HCT116 (cell line): ENCODE measurements around the gene GPR146.

ENCODE experiments used
- CTCF ChIP-seq, 3 experiments: fragments of 200-600 bp in 1 of 3; sonication (generic) in 1 of 3; IDR thresholded peaks in 2 of 3; conservative IDR thresholded peaks in 1 of 3; 2 replicates each; pipeline ENCODE4 v1.5.1; 2012 to 2017; ENCODE audit warnings: low read depth in 2 of 3, low read length in 2 of 3, antibody characterized with exemption in 1 of 3, borderline replicate concordance in 1 of 3, control low read depth in 1 of 3, mild to moderate bottlenecking in 1 of 3, mixed read lengths in 1 of 3, mixed run types in 1 of 3, moderate library complexity in 1 of 3; ENCODE audit not compliant: insufficient read depth in 1 of 3
- SP1 ChIP-seq: IDR thresholded peaks from 2 replicates; pipeline ENCODE4 v1.6.1; 2012; ENCODE audit warnings: low read depth

GRCh38 chr7:1007901-1008300 lies 36.4 kb upstream of the GPR146 start:
- TF ChIP-seq CTCF (IDR thresholded peaks at IDR 0.05 in 2 of 3, conservative IDR thresholded peaks at IDR 0.05 in 1 of 3; ENCODE audit: borderline replicate concordance in 1 of 3, insufficient read depth in 1 of 3, low read depth in 2 of 3, low read length in 2 of 3) (no peak), SP1 (no peak)
